ENCODE results near the gene ARHGAP19. TPM values are rescaled to one million over a fixed set of nuclear protein-coding genes. Genes with fewer than 3 reads are reported as not detected.

Gene ARHGAP19, protein sequence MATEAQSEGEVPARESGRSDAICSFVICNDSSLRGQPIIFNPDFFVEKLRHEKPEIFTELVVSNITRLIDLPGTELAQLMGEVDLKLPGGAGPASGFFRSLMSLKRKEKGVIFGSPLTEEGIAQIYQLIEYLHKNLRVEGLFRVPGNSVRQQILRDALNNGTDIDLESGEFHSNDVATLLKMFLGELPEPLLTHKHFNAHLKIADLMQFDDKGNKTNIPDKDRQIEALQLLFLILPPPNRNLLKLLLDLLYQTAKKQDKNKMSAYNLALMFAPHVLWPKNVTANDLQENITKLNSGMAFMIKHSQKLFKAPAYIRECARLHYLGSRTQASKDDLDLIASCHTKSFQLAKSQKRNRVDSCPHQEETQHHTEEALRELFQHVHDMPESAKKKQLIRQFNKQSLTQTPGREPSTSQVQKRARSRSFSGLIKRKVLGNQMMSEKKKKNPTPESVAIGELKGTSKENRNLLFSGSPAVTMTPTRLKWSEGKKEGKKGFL
- total RNA-seq: 100 to 1,000 TPM in 1 of 4 donors, 10 to 100 TPM in 3; 37.5 to 109 (median 77.7) TPM

DNA sequence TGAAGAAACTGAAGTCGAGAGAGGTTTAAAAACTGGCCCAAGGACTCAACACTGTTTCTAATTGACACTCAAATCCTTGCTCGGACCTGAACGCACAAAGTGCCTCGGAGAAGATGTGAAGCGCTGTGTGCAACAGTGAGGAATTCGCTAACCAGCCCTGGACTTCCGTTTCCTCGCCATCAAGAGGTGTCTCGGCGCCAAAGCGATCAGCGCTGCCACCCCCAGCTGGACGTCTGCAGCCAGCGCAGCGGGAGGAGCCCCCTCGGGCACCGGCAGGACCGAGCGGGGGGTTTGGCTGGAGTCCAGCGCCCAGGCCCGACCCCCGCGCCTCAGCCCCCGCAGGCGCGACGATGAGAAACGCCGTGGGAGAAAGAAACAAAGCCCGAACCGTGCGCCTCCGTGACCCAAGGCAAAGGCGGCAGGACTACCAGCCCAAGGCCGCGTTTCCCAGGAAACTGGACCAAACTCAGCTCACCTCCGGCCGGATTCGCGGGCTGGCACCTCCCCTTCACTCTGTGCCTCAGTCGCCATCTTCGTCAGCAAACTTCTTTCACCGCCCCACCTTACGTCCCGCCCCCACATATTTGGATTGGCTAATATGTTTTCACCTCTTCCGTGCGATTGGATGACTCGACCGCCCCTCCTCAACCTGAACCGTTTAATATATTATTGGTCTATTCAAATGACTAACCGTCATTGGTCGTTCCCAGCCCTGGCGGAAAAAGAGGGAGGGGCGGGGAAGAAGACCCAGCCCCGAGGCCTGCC is at the start of gene ARHGAP19:
Gene ARHGAP19 (minus strand): TSS at position 541 of the 765 bp plus-strand sequence. CDS start 10 bp downstream, at position 531.
- Histone ChIP-seq H3K27ac (peak within 1 kb of the TSS; percentile 85 to 99 (median 92)), H3K4me1 (peaks cover 0 to 16% (median 6%) of the 10 kb centered on the region in 4 donors), H3K9me3 (no peaks in the 10 kb centered on the region), H3K4me3 (peak within 1 kb of the TSS; percentile 73 to 98 (median 90)), H3K36me3 (peaks cover 0 to 9% (median 0%) of the 10 kb centered on the region in 3 donors), H3K27me3 (no peaks in the 10 kb centered on the region)
- DNase-seq (ENCODE audit: low spot score in 2 of 2): peak; percentile 90 to 96
- TF ChIP-seq POLR2A (IDR thresholded peaks at IDR 0.05): peak; percentile 22 to 88
- TF ChIP-seq, protein P1, sequence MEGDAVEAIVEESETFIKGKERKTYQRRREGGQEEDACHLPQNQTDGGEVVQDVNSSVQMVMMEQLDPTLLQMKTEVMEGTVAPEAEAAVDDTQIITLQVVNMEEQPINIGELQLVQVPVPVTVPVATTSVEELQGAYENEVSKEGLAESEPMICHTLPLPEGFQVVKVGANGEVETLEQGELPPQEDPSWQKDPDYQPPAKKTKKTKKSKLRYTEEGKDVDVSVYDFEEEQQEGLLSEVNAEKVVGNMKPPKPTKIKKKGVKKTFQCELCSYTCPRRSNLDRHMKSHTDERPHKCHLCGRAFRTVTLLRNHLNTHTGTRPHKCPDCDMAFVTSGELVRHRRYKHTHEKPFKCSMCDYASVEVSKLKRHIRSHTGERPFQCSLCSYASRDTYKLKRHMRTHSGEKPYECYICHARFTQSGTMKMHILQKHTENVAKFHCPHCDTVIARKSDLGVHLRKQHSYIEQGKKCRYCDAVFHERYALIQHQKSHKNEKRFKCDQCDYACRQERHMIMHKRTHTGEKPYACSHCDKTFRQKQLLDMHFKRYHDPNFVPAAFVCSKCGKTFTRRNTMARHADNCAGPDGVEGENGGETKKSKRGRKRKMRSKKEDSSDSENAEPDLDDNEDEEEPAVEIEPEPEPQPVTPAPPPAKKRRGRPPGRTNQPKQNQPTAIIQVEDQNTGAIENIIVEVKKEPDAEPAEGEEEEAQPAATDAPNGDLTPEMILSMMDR (IDR thresholded peaks at IDR 0.05): peak in 1 of 5 experiments; percentile 9
- TF ChIP-seq EP300 (IDR thresholded peaks at IDR 0.05): peak; percentile 47 to 89
- 0% methylated on average over 34 to 55 of the region's 55 CpGs for WGBS, 2 donors

DNA sequence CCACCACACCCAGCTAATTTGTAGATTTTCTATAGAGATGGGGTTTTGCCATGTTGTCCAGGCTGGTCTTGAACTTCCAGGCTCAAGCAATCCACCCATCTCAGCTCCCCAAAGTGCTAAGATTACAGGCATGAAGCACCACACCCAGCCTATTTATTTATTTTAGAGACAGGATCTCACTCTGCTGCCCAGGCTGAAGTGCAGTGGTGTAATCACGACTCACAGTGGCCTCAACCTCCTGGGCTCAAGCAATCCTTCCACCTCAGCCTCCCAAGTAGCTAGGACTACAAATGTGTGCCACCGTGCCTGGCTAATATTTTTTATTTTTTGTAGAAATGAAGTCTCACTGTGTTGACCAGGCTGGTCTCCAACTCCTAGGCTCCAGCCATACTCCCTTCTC is 49.0 kb upstream of the ARHGAP19 start:
- TF ChIP-seq POLR2A (IDR thresholded peaks at IDR 0.05) (no peak), EP300 (IDR thresholded peaks at IDR 0.05) (no peak)
- TF ChIP-seq, protein P1 (IDR thresholded peaks at IDR 0.05): no peak
- H3K27ac ChIP-seq: no peak overlapping the region
- H3K4me1 ChIP-seq: peaks cover 0 to 19% (median 8%) of the 10 kb centered on the region in 4 donors
- H3K27me3 ChIP-seq: no peaks in the 10 kb centered on the region
- H3K9me3 ChIP-seq: no peaks in the 10 kb centered on the region
- H3K4me3 ChIP-seq: no peak overlapping the region
- no peaks in the 10 kb centered on the region for H3K36me3 ChIP-seq
- WGBS, 2 donors: 72 to 83% methylated on average over 2 of the region's 2 CpGs
- no peak for DNase-seq (ENCODE audit: low spot score in 2 of 2)

DNA sequence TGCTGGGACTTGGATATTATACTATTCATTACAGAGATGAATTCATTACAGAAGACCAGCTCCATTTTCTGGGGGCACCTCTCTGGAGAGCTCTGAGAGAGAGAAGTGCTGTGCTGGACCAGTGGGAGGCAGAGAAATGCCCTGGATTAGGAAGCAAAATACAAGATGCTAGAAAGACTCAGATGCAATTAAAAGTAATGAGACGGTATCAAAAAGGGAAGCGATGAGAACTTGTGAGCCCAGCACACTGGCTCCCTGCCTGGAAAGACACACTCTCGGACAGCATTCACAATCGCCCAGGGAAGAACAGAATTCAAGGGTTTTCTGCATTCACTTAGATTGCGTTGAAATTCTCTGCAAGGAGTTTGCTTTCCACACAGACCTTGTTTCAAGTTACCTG is 45.6 kb upstream of the ARHGAP19 start:
- H3K27me3 ChIP-seq: no peaks in the 10 kb centered on the region
- H3K4me3 ChIP-seq: no peak overlapping the region
- H3K9me3 ChIP-seq: no peaks in the 10 kb centered on the region
- 22 to 24% methylated on average over 5 of the region's 5 CpGs for WGBS, 2 donors
- H3K4me1 ChIP-seq: peaks cover 0 to 33% (median 12%) of the 10 kb centered on the region in 4 donors
- peak in 1 of 2 donors; percentile 14 for DNase-seq (ENCODE audit: low spot score in 2 of 2)
- TF ChIP-seq, protein P1 (IDR thresholded peaks at IDR 0.05): no peak
- no peak for TF ChIP-seq EP300 (IDR thresholded peaks at IDR 0.05)
- no peak for TF ChIP-seq POLR2A (IDR thresholded peaks at IDR 0.05)
- peak overlapping the region; percentile 46 to 97 (median 90) for H3K27ac ChIP-seq
- H3K36me3 ChIP-seq: no peaks in the 10 kb centered on the region

DNA sequence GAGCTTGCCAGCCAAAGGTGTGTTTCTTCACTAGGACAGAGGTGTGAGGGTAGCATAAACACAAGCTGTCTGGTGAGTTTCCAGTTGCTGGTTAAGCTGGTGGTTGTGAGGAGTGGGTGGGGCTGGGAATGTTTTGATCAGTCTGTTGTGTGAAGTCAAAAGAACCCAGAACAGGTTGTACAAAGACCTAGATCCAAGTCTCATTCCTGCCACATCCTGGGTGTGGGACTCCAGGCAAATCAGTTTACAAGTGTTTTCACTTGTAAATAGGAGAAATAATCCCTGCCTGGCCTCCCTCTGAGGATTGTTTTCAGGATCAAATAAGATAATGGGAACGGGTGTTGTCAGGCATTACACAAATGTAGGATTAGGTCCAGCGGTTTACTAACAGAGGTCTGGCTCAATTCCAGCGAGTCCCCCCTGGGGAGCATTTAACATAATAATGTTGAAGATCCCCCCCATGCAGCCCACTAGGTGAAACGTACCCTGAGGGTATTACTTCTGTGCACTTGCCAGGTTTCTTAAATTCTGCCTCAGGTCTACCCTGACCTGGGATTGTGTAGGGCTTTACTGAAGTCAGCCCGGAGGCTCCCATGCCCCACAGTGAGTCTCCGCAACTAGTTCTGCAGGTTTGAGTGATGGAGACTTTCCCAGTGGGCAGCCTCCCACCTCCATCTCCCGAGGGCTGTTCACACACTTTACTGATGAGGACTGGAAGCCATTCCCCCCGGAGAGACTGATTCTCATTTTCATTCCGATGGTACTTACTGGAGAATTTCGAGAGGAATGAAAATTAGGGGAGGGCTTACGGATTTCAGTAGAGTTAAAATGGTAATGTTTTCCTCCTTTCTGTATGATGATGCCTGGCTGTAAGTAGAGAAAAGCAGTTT is 44.8 kb upstream of the ARHGAP19 start:
- H3K9me3 ChIP-seq: no peaks in the 10 kb centered on the region
- peak in 1 of 2 donors; percentile 53 for DNase-seq (ENCODE audit: low spot score in 2 of 2)
- WGBS, 2 donors: 8 to 17% methylated on average over 10 to 11 of the region's 11 CpGs
- H3K36me3 ChIP-seq: no peaks in the 10 kb centered on the region
- TF ChIP-seq, protein P1 (IDR thresholded peaks at IDR 0.05): no peak
- TF ChIP-seq EP300 (IDR thresholded peaks at IDR 0.05): peak in 1 of 2 donors; percentile 27
- no peaks in the 10 kb centered on the region for H3K27me3 ChIP-seq
- H3K4me3 ChIP-seq: no peak overlapping the region
- H3K27ac ChIP-seq: peak overlapping the region; percentile 46 to 97 (median 90)
- peaks cover 0 to 42% (median 18%) of the 10 kb centered on the region in 4 donors for H3K4me1 ChIP-seq

All from tibial nerve (tissue), 4 donors.